GM21515 (cell line): ENCODE results near the gene SHF.

Experiments used
- ATAC-seq: cut with Tn5 transposase; IDR thresholded peaks from one replicate; pipeline ENCODE4 v1.9.1; 2021; ENCODE audit not compliant: unreplicated experiment

The SHF gene

DNA sequence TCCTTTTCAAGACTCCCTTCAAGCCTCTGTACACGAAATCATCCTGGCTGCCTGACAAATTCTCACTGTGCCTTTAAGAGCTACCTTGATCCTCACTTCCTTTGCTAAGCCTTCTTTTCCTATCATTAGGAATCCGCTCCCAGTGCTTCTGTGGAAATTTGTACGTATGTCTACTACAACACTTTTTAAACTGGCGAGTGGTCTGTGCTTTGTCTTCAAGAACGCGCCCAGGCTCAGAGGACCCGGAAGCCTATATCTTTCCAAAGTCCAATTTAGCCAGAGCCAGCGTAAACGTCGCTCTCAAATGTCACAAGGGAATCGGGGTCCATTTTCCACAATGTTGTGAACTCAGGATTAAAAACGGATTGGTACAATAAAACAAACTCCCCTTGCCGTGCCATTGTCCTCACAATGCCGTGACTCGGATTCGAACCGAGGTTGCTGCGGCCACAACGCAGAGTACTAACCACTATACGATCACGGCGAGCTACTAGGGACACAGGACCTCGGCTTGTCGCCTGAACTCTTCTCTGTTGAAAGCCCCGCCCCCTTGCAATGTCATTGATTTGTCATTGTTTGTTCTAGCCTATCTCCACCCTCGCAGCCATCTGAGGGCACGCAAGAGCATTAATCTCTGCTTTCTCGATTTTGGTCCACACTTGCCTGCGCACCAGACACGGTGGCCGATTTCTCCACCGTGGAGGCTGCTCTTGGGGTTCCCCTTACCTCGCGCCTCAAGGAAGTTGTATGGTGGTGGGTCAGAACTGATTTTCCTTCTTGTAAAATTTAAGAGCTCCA is 12.4 kb upstream of the SHF start:
- peak; percentile 39 for ATAC-seq

GRCh38 chr15:45199136-45199810 is 11.5 kb upstream of the SHF start:
- ATAC-seq: peak; percentile 24

GRCh38 chr15:45198337-45199135 is 10.8 kb upstream of the SHF start:
- ATAC-seq: peak; percentile 51

DNA sequence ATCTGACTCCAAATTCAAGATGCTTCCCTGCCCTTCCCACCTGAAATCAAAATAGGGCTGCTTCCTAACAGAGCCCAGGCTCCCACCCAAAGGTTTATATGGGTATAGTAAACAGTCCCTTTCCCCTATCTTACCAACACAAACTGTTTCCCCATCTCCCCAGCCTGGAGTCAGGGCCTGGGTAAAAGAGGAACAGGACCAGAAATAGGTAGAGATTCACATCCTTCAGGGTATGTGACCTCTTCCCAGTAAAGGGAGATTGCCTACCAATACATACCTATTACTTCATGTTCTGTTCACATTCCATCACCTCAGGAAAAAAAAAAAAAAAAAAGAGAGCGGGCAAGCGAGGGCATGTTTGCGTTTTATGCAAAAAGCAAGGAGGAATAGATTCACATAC is 9.7 kb upstream of the SHF start:
- ATAC-seq: no peak

GRCh38 chr15:45187578-45187893 is 230 bp downstream of the SHF start:
- ATAC-seq: no peak

- ATAC-seq: no peak
Observed at GRCh38 chr15:45186771-45187577, 792 bp downstream of the SHF start.

DNA sequence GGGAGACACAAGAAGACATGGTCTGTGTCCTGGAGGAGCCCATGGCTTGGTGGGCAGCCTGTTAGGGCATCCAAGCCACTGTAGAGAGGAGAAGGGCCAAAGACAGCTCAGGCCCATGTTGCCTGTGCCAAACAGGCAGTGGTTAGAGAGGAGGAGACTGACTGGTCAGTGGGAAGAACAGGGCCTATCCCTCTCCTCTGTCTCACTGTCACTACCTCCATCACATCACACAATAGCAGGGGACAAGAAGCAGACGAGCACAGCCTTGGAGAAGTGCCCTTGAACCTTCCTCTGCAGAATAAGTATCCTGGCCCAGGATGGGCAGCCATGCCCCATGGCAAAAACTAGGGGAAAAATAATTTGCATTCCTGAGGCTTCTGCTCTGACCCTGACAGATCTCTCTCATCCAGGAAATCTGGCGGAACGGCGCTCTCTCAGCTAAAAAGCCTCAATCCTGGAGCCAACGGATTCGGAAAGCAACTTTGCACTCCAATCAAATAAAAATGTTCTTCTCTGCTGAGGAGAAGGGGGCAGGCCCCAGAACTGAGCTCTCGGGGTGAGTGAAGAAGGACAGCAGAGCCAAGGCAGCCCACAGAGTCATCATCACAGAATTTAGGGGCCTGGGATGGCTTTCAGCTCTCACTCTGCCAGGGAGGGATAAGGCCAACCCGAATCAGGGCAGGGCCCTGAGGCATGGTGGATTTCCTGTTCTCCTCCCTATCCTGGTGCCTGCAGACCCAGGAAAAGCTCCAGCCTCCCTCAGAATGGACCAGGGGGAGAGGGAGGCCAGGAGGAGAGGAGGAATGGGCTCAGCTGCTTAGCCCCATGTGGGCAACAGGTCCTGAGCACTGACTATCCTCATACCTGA is 1.6 kb downstream of the SHF start:
- ATAC-seq: no peak

DNA sequence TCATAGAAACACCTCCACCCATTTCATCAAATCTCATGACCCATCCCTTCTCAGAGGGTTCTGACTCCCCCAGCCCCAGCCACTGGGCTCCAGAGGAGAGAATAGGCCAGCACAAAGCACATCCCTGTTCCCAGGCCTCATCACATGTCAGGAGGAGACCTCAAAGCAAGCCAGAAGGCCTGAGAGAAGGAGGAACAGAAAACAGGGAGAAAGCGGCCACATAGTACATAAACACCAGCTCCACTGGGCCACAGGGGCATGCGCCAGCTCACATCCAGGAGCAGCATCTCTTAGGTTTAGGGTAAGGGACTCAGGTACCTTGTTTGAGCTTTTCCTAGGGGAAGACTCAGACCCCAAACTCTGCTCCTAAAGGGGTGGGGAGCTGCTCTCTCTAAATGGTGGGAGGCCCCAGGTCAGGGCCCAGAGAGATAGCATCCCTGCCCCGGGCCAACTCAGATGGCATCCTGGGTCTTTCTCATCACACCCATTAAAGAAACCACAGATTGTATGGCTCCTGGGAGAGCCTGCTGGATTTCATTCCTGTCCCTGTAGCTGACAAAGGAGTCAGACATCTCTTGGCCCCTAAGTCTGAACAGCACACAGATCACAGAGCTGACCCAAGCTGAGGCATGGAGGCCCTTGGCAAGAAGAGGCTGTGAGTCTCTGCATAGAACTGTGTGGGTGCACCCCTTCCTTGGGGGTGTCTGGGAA is 2.5 kb downstream of the SHF start:
- ATAC-seq: no peak

GRCh38 chr15:45184562-45185041 is 3.2 kb downstream of the SHF start:
- no peak for ATAC-seq

DNA sequence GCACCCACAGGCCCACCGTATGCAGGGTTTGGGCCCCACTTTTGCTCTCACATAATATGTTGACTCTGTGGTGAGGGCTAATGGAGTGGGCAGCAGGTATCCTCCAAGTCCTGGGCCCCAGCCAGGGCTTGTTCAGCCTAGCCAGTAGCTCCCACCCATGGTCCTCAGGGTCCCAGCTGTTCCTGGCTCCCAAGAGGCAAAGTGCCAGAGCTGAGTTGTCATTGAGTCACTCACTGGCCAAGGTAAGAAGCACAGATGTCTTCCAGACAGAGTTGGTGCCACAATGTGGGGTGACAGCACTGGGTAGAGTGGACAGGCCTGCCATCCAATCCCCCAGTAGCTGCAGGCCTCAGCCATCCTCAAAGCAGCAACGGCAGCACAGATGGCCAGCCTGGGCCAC is 4.3 kb downstream of the SHF start:
- no peak for ATAC-seq

DNA sequence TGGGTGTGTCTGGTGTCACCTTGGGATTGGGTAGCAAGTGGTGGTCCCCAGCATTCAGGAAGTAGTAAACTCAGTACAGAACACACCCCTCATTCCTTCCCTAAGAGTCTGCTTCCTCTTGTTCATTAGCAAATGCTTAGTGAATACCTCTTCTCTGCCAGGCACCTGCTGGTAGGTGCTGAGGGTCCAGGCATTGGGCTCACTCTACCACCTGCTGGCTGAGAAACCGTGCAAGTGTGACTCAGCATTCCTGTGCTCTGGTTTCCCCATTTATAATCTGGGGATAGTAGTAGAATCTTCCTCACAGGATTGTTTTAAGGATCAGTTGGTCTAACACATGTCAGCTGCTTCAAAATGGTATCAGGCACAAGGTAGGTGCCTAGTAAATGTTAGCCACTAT is 4.8 kb downstream of the SHF start:
- no peak for ATAC-seq

- ATAC-seq: no peak
Observed at GRCh38 chr15:45181491-45182285, 6.1 kb downstream of the SHF start.

GRCh38 chr15:45180648-45181436 is 6.9 kb downstream of the SHF start:
- ATAC-seq: no peak

- ATAC-seq: no peak
Observed at GRCh38 chr15:45180201-45180600, 7.6 kb downstream of the SHF start.

DNA sequence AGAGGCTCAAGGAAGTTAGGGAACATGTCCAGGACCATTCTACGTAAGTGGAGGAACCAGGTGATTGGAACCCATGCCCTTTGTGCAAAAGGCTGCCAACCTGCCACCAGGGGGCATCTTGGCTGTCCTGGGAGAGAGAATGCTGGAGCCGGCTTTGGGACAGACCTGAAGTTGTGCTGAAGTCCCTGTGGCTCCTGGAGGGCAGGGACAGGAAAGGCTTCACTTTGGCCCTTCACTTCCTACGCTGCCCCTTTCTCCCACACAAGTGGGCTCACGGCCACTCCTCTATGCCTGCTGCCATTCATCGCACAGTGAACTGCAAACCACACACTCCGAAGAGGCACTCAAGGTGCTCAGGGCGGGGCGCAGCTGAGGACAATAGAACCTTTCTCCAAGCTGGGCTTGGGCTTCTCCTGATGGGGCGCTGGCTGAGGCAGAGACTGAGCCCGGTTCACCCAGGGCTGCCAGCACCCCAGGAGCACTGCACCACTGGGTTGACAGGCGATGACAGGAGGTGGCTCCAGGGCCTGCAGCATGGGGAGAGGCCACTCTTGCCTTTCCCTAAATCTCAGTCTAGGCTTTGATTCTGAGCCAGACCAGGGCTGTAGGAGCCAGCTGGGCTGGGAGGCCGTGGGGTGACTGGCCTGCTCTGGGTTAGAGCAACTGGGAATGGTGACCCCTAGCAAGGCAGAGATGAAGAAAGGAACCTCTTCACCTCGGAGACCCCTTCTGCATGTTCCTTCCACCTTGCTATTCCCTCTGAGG is 8.4 kb downstream of the SHF start:
- no peak for ATAC-seq

GRCh38 chr15:45177285-45177684 is 10.5 kb downstream of the SHF start:
- no peak for ATAC-seq

DNA sequence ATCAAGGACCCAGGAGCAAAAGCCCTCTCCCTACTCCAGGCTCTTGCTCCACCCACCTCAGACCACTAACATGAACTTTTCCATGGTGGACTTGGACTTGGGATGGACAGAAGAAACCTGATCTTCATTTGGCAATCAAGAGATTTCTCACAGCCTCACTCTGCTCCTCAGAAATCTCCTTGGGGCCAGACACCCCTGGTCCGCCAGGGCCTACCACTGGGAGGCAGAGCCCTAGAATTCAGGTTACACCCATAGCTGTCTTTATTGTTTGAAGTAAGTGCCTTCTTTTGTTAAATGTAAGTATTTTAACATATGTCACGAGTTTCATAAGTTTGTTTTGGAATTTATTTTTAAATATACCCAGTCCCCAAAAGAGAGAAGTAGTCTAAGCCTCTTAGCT is 13.2 kb downstream of the SHF start:
- ATAC-seq: no peak
